Type B pancreatic cell (in vitro differentiated cells): ENCODE results near the gene ZNF479. TPM values are rescaled to one million over a fixed set of nuclear protein-coding genes. Genes with fewer than 3 reads are reported as not detected.
"Not testable (repeated sequence)": the region's sequence is repeated elsewhere in the genome, so short reads cannot be mapped to it uniquely, and the experiment has no call there.

Source experiments
- DNase-seq: peaks from one replicate; pipeline ENCODE4 v3.0.0; 2021; ENCODE audit warnings: mixed read lengths; ENCODE audit not compliant: unreplicated experiment; ENCODE audit errors: extremely low spot score
- H3K27ac Mint-ChIP-seq: 2 replicates; pipeline ENCODE4 v1.8.0; 2021; ENCODE audit warnings: mild to moderate bottlenecking, mixed read lengths
- H3K27me3 Mint-ChIP-seq: 2 replicates; pipeline ENCODE4 v1.8.0; 2021; ENCODE audit warnings: mixed read lengths
- H3K36me3 Mint-ChIP-seq: 2 replicates; pipeline ENCODE4 v1.8.0; 2021; ENCODE audit warnings: mixed read lengths
- H3K4me1 Mint-ChIP-seq: one replicate; pipeline ENCODE4 v1.8.0; 2021; ENCODE audit warnings: mixed read lengths; ENCODE audit not compliant: unreplicated experiment
- H3K4me3 Mint-ChIP-seq: 2 replicates; pipeline ENCODE4 v1.8.0; 2021; ENCODE audit warnings: mild to moderate bottlenecking, mixed read lengths
- H3K9me3 Mint-ChIP-seq: 2 replicates; pipeline ENCODE4 v1.8.0; 2021; ENCODE audit warnings: mixed read lengths
- CTCF ChIP-seq: fragments of 200-600 bp; sonication (generic); conservative IDR thresholded peaks from 2 replicates; pipeline ENCODE4 v1.5.0; 2021; ENCODE audit warnings: antibody characterized with exemption, mild to moderate bottlenecking
- long read RNA-seq: library from polyadenylated mRNA; unstranded; transcript quantifications from one replicate; pipeline ENCODE4 v2.0.0, GENCODE V29; 2020
- total RNA-seq: library from RNA; stranded (reverse); gene quantifications from 2 replicates; pipeline ENCODE4 v1.2.1, GENCODE V29; 2021; ENCODE audit warnings: low replicate concordance

Gene ZNF479
- not detected in 2 replicates for total RNA-seq
- long read RNA-seq: 0 reads

DNA sequence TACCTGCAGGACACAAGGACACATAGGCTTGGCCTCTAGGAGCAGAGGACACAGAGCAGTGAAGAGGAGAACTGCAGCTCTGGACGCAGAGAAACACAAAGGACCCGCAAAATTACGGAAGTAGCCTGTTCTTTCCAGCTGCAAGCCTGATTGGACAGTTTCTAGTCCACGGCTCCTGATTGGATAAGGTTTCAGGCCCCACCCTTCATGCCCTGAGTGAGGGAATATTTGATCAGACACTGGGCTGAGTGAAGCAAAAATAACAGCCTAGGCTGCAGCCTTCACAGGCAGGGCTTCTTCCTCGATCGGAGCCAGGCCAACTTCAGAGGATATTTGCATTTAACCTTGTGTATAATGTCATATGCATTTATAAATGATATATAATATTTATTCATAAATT is at the start of gene ZNF479:
ZNF479 (minus strand) TSS at position 101 of the 400 bp plus-strand sequence. CDS start 112 bp downstream, outside the sequence.
- H3K36me3 Mint-ChIP-seq, H3K9me3 Mint-ChIP-seq, H3K27me3 Mint-ChIP-seq, DNase-seq, H3K4me3 Mint-ChIP-seq, H3K27ac Mint-ChIP-seq, H3K4me1 Mint-ChIP-seq: not testable (repeated sequence)

DNA sequence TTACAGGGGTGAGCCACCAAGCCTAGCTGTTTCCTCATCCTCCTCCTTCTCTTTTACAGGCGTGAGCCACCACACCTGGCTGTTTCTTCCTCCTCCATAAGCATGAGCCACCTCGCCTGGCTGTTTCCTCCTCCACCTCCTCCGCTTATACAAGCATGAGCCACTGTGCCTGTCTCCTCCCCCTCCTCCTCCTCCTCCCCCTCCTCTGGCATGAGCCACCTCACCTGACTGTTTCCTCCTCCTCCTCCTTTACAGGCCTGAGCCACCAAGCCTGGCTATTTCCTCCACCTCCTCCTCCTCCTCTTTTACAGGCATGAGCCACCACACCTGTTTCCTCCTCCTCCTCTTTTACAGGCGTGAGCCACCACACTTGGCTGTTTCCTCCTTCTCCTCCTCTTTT is 49.8 kb upstream of the ZNF479 start:
- no peak for TF ChIP-seq CTCF
- Mint-ChIP-seq H3K36me3 (no peaks in the 10 kb centered on the region), H3K27ac (no peak overlapping the region), H3K4me1 (no peaks in the 10 kb centered on the region), H3K9me3 (peaks cover 4% of the 10 kb centered on the region), H3K27me3 (no peaks in the 10 kb centered on the region), H3K4me3 (no peak overlapping the region)
- DNase-seq: no peak

DNA sequence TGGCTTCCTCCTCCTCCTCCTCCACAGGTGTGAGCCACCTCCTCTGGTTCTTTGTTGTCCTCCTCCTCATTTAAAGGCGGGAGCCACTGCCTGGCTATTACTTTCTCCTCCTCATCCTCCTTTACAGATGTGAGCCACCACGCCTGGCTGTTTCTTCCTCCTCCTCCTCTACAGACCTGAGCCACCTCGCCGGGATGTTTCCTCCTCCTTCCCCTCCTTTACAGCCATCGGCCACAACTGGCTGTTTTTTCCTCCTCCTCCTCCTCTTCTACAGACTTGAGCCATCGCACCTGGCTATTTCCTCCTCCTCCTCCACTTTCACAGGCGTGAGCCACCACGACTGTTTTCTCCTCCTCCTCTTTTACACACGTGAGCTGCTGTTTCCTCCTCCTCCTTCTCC is 49.0 kb upstream of the ZNF479 start:
- no peak for TF ChIP-seq CTCF
- peaks cover 4% of the 10 kb centered on the region for H3K9me3 Mint-ChIP-seq
- H3K4me3 Mint-ChIP-seq: no peak overlapping the region
- no peaks in the 10 kb centered on the region for H3K4me1 Mint-ChIP-seq
- no peak for DNase-seq
- no peaks in the 10 kb centered on the region for H3K36me3 Mint-ChIP-seq
- H3K27ac Mint-ChIP-seq: no peak overlapping the region
- no peaks in the 10 kb centered on the region for H3K27me3 Mint-ChIP-seq

GRCh38 chr7:57179776-57180415 is 47.7 kb upstream of the ZNF479 start:
- H3K9me3 Mint-ChIP-seq: peaks cover 4% of the 10 kb centered on the region
- H3K27me3 Mint-ChIP-seq: no peaks in the 10 kb centered on the region
- no peak for DNase-seq

GRCh38 chr7:57178768-57179139 is 46.5 kb upstream of the ZNF479 start:
- H3K9me3 Mint-ChIP-seq: peaks cover 4% of the 10 kb centered on the region
- H3K4me3 Mint-ChIP-seq: no peak overlapping the region
- no peaks in the 10 kb centered on the region for H3K36me3 Mint-ChIP-seq
- no peak for TF ChIP-seq CTCF
- no peaks in the 10 kb centered on the region for H3K27me3 Mint-ChIP-seq
- no peak overlapping the region for H3K27ac Mint-ChIP-seq
- no peak for DNase-seq
- no peaks in the 10 kb centered on the region for H3K4me1 Mint-ChIP-seq

More at GRCh38 chr7:57179776-57180415, 47.7 kb upstream of the ZNF479 start:
- no peak for TF ChIP-seq CTCF
- no peaks in the 10 kb centered on the region for H3K36me3 Mint-ChIP-seq
- H3K4me3 Mint-ChIP-seq: no peak overlapping the region
- no peaks in the 10 kb centered on the region for H3K4me1 Mint-ChIP-seq
- no peak overlapping the region for H3K27ac Mint-ChIP-seq

DNA sequence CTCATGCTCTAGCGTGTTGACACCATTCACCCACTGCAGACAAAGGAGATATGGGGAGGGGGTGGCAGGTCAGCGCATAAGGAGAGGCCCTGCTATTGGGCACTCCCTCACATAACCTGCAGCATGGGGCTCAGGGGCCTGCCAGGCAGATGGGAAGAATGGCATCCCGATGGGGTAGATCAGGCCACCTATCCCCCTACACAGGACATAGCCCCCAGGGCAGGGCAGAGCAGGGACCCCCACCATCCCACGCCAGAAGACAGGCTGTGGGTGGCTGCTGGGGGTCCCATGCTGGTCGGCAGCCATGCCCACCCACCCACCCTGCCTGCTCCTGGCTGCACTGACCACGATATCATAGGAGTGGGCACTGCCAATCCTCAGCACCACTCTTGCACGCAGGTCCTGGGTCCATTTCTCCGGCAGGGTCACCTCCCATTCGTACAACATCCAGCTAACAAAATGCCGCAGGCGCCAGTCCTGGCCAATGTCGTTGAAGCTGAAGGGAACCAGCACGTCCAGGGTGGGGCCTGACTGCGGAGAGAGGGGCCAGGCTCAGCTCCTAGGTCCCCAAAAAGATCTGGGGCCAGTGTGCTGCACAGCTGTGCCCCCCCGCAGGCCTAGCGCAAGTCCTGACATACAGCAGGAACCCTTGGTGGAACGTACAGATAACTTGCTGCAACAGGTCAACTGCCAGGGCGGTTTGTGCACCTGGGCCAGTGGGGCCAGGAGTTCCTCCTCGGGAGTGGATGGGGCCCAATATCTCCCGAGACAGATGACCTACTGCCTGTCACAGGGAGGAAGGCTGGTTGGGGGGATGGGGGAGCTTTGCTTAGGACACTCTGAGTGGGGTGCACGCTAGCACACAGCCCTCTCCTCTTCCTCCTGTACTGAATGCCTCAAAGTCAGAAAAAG is 45.9 kb upstream of the ZNF479 start:
- H3K4me1 Mint-ChIP-seq: no peaks in the 10 kb centered on the region
- no peak overlapping the region for H3K27ac Mint-ChIP-seq
- peaks cover 4% of the 10 kb centered on the region for H3K9me3 Mint-ChIP-seq
- no peak for TF ChIP-seq CTCF
- no peaks in the 10 kb centered on the region for H3K27me3 Mint-ChIP-seq
- no peak for DNase-seq
- no peaks in the 10 kb centered on the region for H3K36me3 Mint-ChIP-seq
- no peak overlapping the region for H3K4me3 Mint-ChIP-seq
